ENCODE data around the gene FAM3C. TPM values are rescaled to one million over a fixed set of nuclear protein-coding genes. Genes with fewer than 3 reads are reported as not detected.
A peak's percentile ranks its signal among the peaks of the same experiment; 100 is the strongest.
"Not testable (repeated sequence)": the region's sequence is repeated elsewhere in the genome, so short reads cannot be mapped to it uniquely, and the experiment has no call there.

FAM3C gene, protein sequence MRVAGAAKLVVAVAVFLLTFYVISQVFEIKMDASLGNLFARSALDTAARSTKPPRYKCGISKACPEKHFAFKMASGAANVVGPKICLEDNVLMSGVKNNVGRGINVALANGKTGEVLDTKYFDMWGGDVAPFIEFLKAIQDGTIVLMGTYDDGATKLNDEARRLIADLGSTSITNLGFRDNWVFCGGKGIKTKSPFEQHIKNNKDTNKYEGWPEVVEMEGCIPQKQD
- total RNA-seq, result 10 to 100 TPM; 27.4 to 48.1 (median 31.8) TPM

DNA sequence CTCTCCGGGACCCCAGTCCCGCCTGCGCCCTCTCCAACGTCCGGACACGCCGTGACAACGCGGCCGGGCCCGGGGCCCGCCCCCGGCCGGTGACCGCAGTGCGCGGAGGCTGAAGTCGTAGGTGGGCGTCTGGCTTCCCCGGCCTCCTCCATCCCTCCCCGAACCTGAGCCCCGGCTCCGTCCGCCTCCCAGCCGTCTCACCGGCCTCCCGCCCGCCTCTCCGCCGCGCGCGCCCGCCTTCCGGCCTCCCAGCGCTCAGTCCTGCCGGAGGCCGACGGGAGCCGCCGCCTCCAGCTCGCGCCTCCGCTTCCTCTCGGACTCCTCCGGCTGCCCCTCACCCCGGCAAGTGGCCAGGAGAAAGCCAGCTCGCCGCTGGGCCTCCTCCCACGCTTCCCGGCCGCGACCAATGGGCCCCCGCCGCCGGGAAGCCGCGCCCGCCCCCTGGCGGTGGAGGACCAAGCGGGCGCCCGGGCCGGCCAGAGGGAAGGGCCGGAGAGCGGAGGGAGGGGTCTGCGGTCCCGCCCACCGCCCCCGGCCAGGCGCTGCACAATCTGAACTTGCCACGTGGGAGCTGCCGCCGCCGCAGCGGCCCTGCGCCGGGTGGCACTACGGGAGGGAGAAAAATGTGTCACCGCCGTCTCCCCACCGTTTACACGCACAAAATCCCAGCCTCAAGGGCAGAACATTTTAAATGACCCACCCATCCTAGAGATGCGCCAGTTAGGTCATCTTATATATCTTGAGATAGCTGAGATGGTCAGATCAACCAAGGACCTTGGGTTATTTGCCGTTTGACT, at the start of gene FAM3C:
Gene FAM3C (minus strand): TSS at position 348 of the 797 bp plus-strand sequence. CDS start 13,339 bp downstream, outside the sequence.
- peak; percentile 99 for ATAC-seq
- peaks cover 0 to 15% (median 2%) of the 10 kb centered on the region in 3 donors for H3K4me1 ChIP-seq
- no peaks in the 10 kb centered on the region for H3K9me3 ChIP-seq
- WGBS, 2 donors (ENCODE audit: low coverage in 1 of 2), result 0 to 4% methylated on average over 3 of the region's 85 CpGs
- H3K27ac ChIP-seq, result peak within 1 kb of the TSS; percentile 40 to 93 (median 84)
- peak within 1 kb of the TSS; percentile 85 to 89 for H3K4me3 ChIP-seq
- H3K27me3 ChIP-seq, result no peaks in the 10 kb centered on the region
- no peaks in the 10 kb centered on the region for H3K36me3 ChIP-seq
- TF ChIP-seq POLR2A (IDR thresholded peaks at IDR 0.05), result peak; percentile 88 to 90
- TF ChIP-seq, protein P1, sequence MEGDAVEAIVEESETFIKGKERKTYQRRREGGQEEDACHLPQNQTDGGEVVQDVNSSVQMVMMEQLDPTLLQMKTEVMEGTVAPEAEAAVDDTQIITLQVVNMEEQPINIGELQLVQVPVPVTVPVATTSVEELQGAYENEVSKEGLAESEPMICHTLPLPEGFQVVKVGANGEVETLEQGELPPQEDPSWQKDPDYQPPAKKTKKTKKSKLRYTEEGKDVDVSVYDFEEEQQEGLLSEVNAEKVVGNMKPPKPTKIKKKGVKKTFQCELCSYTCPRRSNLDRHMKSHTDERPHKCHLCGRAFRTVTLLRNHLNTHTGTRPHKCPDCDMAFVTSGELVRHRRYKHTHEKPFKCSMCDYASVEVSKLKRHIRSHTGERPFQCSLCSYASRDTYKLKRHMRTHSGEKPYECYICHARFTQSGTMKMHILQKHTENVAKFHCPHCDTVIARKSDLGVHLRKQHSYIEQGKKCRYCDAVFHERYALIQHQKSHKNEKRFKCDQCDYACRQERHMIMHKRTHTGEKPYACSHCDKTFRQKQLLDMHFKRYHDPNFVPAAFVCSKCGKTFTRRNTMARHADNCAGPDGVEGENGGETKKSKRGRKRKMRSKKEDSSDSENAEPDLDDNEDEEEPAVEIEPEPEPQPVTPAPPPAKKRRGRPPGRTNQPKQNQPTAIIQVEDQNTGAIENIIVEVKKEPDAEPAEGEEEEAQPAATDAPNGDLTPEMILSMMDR (IDR thresholded peaks at IDR 0.05), result peak; percentile 88 to 98 (median 96)
- TF ChIP-seq POLR2AphosphoS5 (IDR thresholded peaks at IDR 0.05), result peak; percentile 92
- TF ChIP-seq EP300 (IDR thresholded peaks at IDR 0.05), result no peak

DNA sequence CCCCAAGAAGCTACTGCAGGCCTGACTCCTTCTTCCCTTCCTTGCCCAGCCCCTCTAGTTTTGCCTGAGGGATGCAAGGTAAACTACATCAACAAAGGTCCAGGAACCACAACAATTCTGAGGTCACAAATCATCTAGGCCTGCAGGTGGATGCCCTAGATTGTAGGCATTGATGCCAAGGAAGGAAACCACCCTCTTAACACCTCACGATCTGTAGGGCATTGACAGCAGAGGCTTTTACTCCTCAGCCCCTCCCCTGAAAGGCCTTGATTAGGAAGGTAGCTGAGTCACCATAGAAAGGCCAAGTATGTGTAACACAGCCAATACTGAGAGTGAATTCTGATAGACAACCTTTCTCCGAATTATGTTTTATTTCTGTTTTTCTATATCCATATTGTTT, 46.7 kb upstream of the FAM3C start:
- Histone ChIP-seq H3K9me3 (no peaks in the 10 kb centered on the region), H3K27me3 (no peaks in the 10 kb centered on the region), H3K36me3 (no peaks in the 10 kb centered on the region), H3K4me3 (no peak overlapping the region), H3K27ac (no peak overlapping the region), H3K4me1 (peaks cover 0 to 10% (median 7%) of the 10 kb centered on the region in 3 donors)
- no peak for ATAC-seq
- 91% methylated on average over 2 of the region's 2 CpGs; no CpG with 5 or more reads in 1 of the 2 donors for WGBS, 2 donors (ENCODE audit: low coverage in 1 of 2)
- TF ChIP-seq POLR2AphosphoS5 (IDR thresholded peaks at IDR 0.05) (no peak), EP300 (IDR thresholded peaks at IDR 0.05) (no peak), POLR2A (IDR thresholded peaks at IDR 0.05) (no peak)
- TF ChIP-seq, protein P1 (IDR thresholded peaks at IDR 0.05), result no peak

DNA sequence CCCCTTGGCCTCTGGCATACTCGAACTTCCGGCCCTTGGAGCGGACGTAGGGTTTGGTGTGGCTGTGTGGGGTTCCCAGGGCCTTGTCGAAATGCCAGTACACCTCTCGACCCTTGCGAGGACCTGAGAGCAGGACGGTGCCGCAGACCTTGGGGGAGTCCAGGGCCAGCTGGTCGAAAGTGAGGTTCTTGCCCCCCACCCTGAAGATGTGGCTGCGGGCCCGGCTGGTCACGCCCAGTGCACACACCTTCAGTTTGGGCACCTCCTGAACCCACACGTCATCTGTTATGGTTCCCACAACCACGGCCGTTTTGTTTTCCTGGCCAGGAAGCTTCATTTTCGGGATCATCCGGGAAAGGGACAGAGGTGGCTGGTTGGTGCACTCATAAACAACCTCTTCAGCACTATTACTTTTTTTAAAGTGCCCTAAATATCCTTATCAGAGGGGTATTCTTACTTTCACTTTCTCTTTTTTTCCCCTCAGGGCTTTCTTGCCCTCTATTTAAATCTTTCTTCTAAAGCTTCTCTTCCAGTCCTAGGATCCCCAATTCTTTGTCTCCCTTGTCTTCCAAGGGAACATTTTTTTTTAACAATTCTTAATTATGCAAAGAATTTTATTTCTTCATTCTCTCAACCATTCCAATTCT, 44.9 kb upstream of the FAM3C start:
- Histone ChIP-seq H3K4me3 (no peak overlapping the region), H3K4me1 (peaks cover 0 to 16% (median 7%) of the 10 kb centered on the region in 3 donors), H3K9me3 (no peaks in the 10 kb centered on the region), H3K27me3 (no peaks in the 10 kb centered on the region), H3K36me3 (no peaks in the 10 kb centered on the region), H3K27ac (no peak overlapping the region)
- 71 to 84% methylated on average over 5 to 17 of the region's 18 CpGs for WGBS, 2 donors (ENCODE audit: low coverage in 1 of 2)
- peak; percentile 74 for ATAC-seq
- TF ChIP-seq POLR2A (IDR thresholded peaks at IDR 0.05) (no peak), EP300 (IDR thresholded peaks at IDR 0.05) (no peak), POLR2AphosphoS5 (IDR thresholded peaks at IDR 0.05) (no peak)
- TF ChIP-seq, protein P1 (IDR thresholded peaks at IDR 0.05), result no peak

DNA sequence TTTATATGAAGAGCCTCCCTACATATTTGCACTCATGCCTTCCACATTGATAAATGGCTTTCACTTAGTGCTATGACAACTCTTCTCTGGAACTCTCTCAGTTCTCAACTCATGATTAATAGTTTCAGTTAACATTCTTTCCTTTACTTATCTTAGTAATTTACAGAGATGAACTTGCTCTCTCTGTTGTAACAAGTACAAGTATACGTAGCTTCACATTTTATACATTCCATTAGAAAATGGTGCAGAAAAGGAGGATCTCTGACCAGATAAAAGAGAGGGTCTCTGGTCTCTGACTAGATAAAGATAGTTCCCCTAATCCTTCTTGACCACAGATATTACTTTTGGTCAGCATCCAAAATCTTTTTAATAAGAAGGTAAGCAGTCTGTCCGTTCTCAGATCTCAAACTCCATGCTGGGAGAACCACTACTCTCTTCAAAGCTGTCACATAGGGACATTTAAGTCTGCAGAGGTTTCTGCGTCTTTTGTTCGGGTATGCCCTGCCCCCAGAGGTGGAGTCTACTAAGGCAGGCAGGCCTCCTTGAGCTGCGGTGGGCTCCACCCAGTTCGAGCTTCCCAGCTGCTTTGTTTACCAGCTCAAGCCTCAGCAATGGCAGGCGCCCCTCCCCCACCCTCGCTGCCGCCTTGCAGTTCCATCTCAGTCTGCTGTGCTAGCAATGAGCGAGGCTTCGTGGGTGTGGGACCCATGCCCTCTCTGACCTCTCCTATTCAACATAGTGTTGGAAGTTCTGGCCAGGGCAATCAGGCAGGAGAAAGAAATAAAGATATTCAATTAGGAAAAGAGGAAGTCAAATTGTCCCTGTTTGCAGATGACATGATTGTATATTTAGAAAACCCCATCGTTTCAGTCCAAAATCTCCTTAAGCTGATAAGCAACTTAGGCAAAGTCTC, 42.2 kb upstream of the FAM3C start:
- peak; percentile 42 for ATAC-seq
- 5 to 17% methylated on average over 3 to 4 of the region's 12 CpGs for WGBS, 2 donors (ENCODE audit: low coverage in 1 of 2)

More for the DNA sequence above, 42.2 kb upstream of the FAM3C start:
- Histone ChIP-seq H3K4me1 (peaks cover 0 to 16% (median 7%) of the 10 kb centered on the region in 3 donors), H3K4me3 (peak overlapping the region in 1 of 2 donors; percentile 22), H3K27ac (peak overlapping the region in 3 of 4 donors; percentile 31 to 64 (median 44))
- H3K36me3 ChIP-seq, H3K27me3 ChIP-seq, H3K9me3 ChIP-seq: not testable (repeated sequence)
- TF ChIP-seq, protein P1 (IDR thresholded peaks at IDR 0.05), result peak in 1 of 4 experiments; percentile 35

Measured in gastroesophageal sphincter (tissue), 4 donors.